ENCODE measurements around the gene SZT2. TPM values are rescaled to one million over a fixed set of nuclear protein-coding genes. Genes with fewer than 3 reads are reported as not detected.
"Not testable (repeated sequence)": the region's sequence is repeated elsewhere in the genome, so short reads cannot be mapped to it uniquely, and the experiment has no call there.

The SZT2 gene
- total and polyA plus RNA-seq, 10 of the 15 experiments (the other 5 are each of a cell fraction or from before 2014, with no cell fraction given), result 1.4 to 38.3 (median 12.7) TPM

DNA sequence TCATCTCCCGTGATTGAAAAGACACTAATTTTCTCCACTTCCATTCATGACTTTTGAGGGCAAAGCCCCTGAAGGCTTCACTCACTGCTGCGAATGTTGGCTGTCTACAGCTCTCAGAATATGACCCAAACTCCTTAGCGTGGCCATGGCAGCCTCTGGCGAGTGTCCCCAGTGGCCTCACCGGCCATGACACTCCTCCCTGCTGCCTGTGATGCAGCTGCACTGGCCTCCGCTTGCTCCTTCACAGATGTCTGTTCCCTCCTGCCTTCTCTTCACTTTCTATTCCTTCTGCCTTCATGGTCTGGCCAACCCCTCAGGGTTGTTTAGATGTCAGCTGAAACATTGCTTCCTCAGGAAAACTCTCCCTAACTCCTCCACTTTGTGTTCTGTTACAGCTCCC is 110.2 kb downstream of the SZT2 start:
- in situ Hi-C loops (cut with MboI), result no loop called here
- TF ChIP-seq, protein P1, sequence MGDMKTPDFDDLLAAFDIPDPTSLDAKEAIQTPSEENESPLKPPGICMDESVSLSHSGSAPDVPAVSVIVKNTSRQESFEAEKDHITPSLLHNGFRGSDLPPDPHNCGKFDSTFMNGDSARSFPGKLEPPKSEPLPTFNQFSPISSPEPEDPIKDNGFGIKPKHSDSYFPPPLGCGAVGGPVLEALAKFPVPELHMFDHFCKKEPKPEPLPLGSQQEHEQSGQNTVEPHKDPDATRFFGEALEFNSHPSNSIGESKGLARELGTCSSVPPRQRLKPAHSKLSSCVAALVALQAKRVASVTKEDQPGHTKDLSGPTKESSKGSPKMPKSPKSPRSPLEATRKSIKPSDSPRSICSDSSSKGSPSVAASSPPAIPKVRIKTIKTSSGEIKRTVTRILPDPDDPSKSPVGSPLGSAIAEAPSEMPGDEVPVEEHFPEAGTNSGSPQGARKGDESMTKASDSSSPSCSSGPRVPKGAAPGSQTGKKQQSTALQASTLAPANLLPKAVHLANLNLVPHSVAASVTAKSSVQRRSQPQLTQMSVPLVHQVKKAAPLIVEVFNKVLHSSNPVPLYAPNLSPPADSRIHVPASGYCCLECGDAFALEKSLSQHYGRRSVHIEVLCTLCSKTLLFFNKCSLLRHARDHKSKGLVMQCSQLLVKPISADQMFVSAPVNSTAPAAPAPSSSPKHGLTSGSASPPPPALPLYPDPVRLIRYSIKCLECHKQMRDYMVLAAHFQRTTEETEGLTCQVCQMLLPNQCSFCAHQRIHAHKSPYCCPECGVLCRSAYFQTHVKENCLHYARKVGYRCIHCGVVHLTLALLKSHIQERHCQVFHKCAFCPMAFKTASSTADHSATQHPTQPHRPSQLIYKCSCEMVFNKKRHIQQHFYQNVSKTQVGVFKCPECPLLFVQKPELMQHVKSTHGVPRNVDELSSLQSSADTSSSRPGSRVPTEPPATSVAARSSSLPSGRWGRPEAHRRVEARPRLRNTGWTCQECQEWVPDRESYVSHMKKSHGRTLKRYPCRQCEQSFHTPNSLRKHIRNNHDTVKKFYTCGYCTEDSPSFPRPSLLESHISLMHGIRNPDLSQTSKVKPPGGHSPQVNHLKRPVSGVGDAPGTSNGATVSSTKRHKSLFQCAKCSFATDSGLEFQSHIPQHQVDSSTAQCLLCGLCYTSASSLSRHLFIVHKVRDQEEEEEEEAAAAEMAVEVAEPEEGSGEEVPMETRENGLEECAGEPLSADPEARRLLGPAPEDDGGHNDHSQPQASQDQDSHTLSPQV (IDR thresholded peaks at IDR 0.05), result no peak
- TF ChIP-seq NFYB (IDR thresholded peaks at IDR 0.05; ENCODE audit: insufficient read depth, low read depth, low read length), result no peak
- ChIA-PET POLR2A (interaction anchor here (1.0 kb wide), 1 partner anchor 347 kb away, joined by 4 read pairs; no protein-coding TSS in a partner anchor), RAD21 (ENCODE audit: unreplicated experiment) (no interaction called here), CTCF (no interaction called here), SMC1A (ENCODE audit: uncharacterized antibody, unreplicated experiment) (interaction anchor here (1.1 to 1.2 kb wide), 2 partner anchors 254 to 950 kb away, joined by 3 read pairs; no protein-coding TSS in a partner anchor)
- intact Hi-C loops (cut with micrococcal nuclease; ENCODE audit: unreplicated experiment), result no loop called here
- Histone ChIP-seq H3K4me1 (ENCODE audit: control insufficient read depth, insufficient read depth, low read length) (no peaks in the 10 kb centered on the region), H3K4me3 (no peak overlapping the region), H3K9ac (ENCODE audit: control insufficient read depth, insufficient read depth, low read length) (no peak overlapping the region), H2AFZ (ENCODE audit: control insufficient read depth, low read depth, low read length) (no peak overlapping the region), H3K27me3 (replicated peaks in 1 of 2; ENCODE audit: control insufficient read depth in 2 of 2, insufficient read depth in 2 of 2, low read length in 1 of 2) (peaks cover 0 to 1% of the 10 kb centered on the region in 2 experiments; a peak in 1 of 4 replicates), H4K20me1 (ENCODE audit: control insufficient read depth, insufficient read depth) (no peaks in the 10 kb centered on the region), H3K4me2 (ENCODE audit: control insufficient read depth, insufficient read depth) (no peak overlapping the region), H3K36me3 (ENCODE audit: control insufficient read depth in 2 of 2, insufficient read depth in 2 of 2, low read length in 1 of 2) (no peaks in the 10 kb centered on the region), H3K9me3 (replicated peaks; ENCODE audit: control insufficient read depth, insufficient read depth, low read length) (no peaks in the 10 kb centered on the region), H3K27ac (ENCODE audit: control insufficient read depth, insufficient read depth) (no peak overlapping the region), H3K79me2 (ENCODE audit: control insufficient read depth, insufficient read depth, low read length) (no peaks in the 10 kb centered on the region)
- no TSS peak for BruUV-seq (replicated peaks)
- DNase-seq (ENCODE audit: low read depth, low spot score) (no peak), FAIRE-seq (no peak), ATAC-seq (no peak)
- WGBS (ENCODE audit: insufficient coverage, insufficient replicate concordance, low lambda C conversion rate, missing lambda C conversion rate), result 66% methylated on average over 6 of the region's 6 CpGs

DNA sequence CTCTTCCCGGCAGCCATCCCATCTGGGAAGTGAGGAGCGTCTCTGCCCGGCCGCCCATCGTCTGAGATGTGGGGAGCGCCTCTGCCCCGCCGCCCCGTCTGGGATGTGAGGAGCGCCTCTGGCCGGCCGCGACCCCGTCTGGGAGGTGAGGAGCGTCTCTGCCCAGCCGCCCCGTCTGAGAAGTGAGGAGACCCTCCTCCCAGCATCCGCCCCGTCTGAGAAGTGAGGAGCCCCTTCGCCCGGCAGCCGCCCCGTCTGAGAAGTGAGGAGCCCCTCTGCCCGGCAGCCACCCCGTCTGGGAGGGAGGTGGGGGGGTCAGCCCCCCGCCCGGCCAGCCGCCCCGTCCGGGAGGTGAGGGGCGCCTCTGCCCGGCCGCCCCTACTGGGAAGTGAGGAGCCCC is 112.1 kb downstream of the SZT2 start:
- in situ Hi-C loops (cut with MboI); SMC1A ChIA-PET (ENCODE audit: uncharacterized antibody, unreplicated experiment); BruUV-seq (replicated peaks): not testable (repeated sequence)

More for the DNA sequence above, 112.1 kb downstream of the SZT2 start:
- H3K9ac ChIP-seq (ENCODE audit: control insufficient read depth, insufficient read depth, low read length); H3K9me3 ChIP-seq (replicated peaks; ENCODE audit: control insufficient read depth, insufficient read depth, low read length); H3K4me1 ChIP-seq (ENCODE audit: control insufficient read depth, insufficient read depth, low read length); H3K4me3 ChIP-seq; H3K27ac ChIP-seq (ENCODE audit: control insufficient read depth, insufficient read depth); H3K4me2 ChIP-seq (ENCODE audit: control insufficient read depth, insufficient read depth); H4K20me1 ChIP-seq (ENCODE audit: control insufficient read depth, insufficient read depth); H3K27me3 ChIP-seq (replicated peaks in 1 of 2; ENCODE audit: control insufficient read depth in 2 of 2, insufficient read depth in 2 of 2, low read length in 1 of 2); RAD21 ChIA-PET (ENCODE audit: unreplicated experiment); DNase-seq (ENCODE audit: low read depth, low spot score); ATAC-seq; H3K36me3 ChIP-seq (ENCODE audit: control insufficient read depth in 2 of 2, insufficient read depth in 2 of 2, low read length in 1 of 2); intact Hi-C loops (cut with micrococcal nuclease; ENCODE audit: unreplicated experiment); H2AFZ ChIP-seq (ENCODE audit: control insufficient read depth, low read depth, low read length); FAIRE-seq; H3K79me2 ChIP-seq (ENCODE audit: control insufficient read depth, insufficient read depth, low read length): not testable (repeated sequence)
- ChIA-PET CTCF (interaction anchor here (0.6 kb wide), 1 partner anchor 267 kb away, joined by 3 read pairs; no protein-coding TSS in a partner anchor), POLR2A (interaction anchor here (0.6 kb wide), 1 partner anchor 330 kb away, joined by 3 read pairs; the partner anchor contains the start of genes CFAP57 and EBNA1BP2)
- WGBS (ENCODE audit: insufficient coverage, insufficient replicate concordance, low lambda C conversion rate, missing lambda C conversion rate), result no CpG with 5 or more reads among the region's 33 CpGs

Measured in GM12878 (cell line).